Keratinocyte (primary cell): Measurements from ENCODE around the gene ZBTB37.

Source experiments
- EZH2 ChIP-seq: IDR thresholded peaks from one replicate; pipeline ENCODE4 v1.6.1; 2012; ENCODE audit warnings: inconsistent platforms, mild to moderate bottlenecking, low read length, moderate library complexity
- TF ChIP-seq, protein P1 (sequence below), 3 experiments: IDR thresholded peaks in 1 of 3; conservative IDR thresholded peaks in 1 of 3; optimal IDR thresholded peaks in 1 of 3; 2 replicates in 2 of 3; 3 replicates in 1 of 3; pipeline versions ENCODE3 to v1.5.1; 2011; ENCODE audit warnings: low read length in 3 of 3, mild to moderate bottlenecking in 3 of 3, moderate library complexity in 2 of 3, control low read depth in 1 of 3, inconsistent platforms in 1 of 3; ENCODE audit not compliant: insufficient read depth in 2 of 3; ENCODE audit errors: extremely low read depth in 1 of 3

DNA sequence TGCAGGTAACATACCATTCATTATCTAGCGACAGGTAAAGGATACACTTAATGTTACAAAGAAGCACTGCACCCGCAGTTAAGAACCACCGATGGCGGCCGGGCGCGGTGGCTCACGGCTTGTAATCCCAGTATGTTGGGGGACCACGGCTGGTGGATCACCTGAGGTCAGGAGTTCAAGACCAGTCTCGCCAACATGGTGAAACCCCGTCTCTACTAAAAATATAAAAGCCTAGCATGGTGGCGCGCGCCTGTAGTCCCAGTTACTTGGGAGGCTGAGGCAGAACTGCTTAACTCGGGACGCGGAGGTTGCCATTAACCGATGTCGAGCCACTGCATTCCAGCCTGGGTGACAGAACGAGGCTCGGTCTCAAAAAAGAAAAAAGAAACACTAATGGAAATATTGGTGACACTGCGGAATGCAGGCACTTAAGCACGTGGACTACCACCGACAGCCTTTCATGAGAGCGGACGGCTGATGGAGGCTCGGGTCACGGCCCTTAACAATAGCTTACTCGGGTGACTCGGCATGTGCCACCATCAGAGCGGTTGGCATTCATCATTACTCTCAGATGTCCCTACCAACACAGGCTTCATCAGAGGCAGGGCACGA, 933 bp upstream of the ZBTB37 start:
- TF ChIP-seq, protein P1, sequence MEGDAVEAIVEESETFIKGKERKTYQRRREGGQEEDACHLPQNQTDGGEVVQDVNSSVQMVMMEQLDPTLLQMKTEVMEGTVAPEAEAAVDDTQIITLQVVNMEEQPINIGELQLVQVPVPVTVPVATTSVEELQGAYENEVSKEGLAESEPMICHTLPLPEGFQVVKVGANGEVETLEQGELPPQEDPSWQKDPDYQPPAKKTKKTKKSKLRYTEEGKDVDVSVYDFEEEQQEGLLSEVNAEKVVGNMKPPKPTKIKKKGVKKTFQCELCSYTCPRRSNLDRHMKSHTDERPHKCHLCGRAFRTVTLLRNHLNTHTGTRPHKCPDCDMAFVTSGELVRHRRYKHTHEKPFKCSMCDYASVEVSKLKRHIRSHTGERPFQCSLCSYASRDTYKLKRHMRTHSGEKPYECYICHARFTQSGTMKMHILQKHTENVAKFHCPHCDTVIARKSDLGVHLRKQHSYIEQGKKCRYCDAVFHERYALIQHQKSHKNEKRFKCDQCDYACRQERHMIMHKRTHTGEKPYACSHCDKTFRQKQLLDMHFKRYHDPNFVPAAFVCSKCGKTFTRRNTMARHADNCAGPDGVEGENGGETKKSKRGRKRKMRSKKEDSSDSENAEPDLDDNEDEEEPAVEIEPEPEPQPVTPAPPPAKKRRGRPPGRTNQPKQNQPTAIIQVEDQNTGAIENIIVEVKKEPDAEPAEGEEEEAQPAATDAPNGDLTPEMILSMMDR (optimal IDR thresholded peaks at IDR 0.05 in 1 of 3, IDR thresholded peaks at IDR 0.05 in 1 of 3, conservative IDR thresholded peaks at IDR 0.05 in 1 of 3; ENCODE audit: extremely low read depth in 1 of 3, insufficient read depth in 2 of 3, low read length in 3 of 3) = no peak
- no peak for TF ChIP-seq EZH2
